HG03378 (cell line): Measurements from ENCODE around the gene RNLS.
A peak's percentile ranks its signal among the peaks of the same experiment; 100 is the strongest.

Source experiments
- ATAC-seq: cut with Tn5 transposase; IDR thresholded peaks from one replicate; pipeline ENCODE4 v1.9.1; 2021; ENCODE audit warnings: mild to moderate bottlenecking, moderate library complexity; ENCODE audit not compliant: unreplicated experiment

Gene RNLS

GRCh38 chr10:88582806-88583583 lies at the start of gene RNLS:
Gene RNLS (minus strand): TSS chr10:88583318.
- peak; percentile 72 for ATAC-seq

GRCh38 chr10:88624840-88625239 lies 41.7 kb upstream of the RNLS start:
- no peak for ATAC-seq

GRCh38 chr10:88623835-88624234 lies 40.7 kb upstream of the RNLS start:
- ATAC-seq = no peak

GRCh38 chr10:88620441-88620840 lies 37.3 kb upstream of the RNLS start:
- no peak for ATAC-seq

GRCh38 chr10:88618496-88618895 lies 35.4 kb upstream of the RNLS start:
- no peak for ATAC-seq

GRCh38 chr10:88617772-88618300 lies 34.7 kb upstream of the RNLS start:
- no peak for ATAC-seq

GRCh38 chr10:88616250-88616977 lies 33.3 kb upstream of the RNLS start:
- no peak for ATAC-seq

- ATAC-seq = no peak
Observed at GRCh38 chr10:88608780-88609179, 25.7 kb upstream of the RNLS start.

- no peak for ATAC-seq
Observed at GRCh38 chr10:88608052-88608732, 25.1 kb upstream of the RNLS start.

GRCh38 chr10:88598055-88598454 lies 14.9 kb upstream of the RNLS start:
- peak; percentile 77 for ATAC-seq

- ATAC-seq = no peak
Observed at GRCh38 chr10:88594482-88594881, 11.4 kb upstream of the RNLS start.

- ATAC-seq = no peak
Observed at GRCh38 chr10:88592906-88593305, 9.8 kb upstream of the RNLS start.

GRCh38 chr10:88592381-88592780 lies 9.3 kb upstream of the RNLS start:
- ATAC-seq = no peak

- no peak for ATAC-seq
Observed at GRCh38 chr10:88586462-88586861, 3.3 kb upstream of the RNLS start, which contains the start of gene LIPJ. Gene LIPJ (plus strand): TSS chr10:88586762. CDS start chr10:88590688, 3,926 bp downstream.

- no peak for ATAC-seq
Observed at GRCh38 chr10:88583584-88583957, 453 bp upstream of the RNLS start.

- peak; percentile 18 for ATAC-seq
Observed at GRCh38 chr10:88582411-88582805, 710 bp downstream of the RNLS start.

GRCh38 chr10:88565072-88565471 lies 18.0 kb downstream of the RNLS start:
- ATAC-seq = no peak

GRCh38 chr10:88562152-88562551 lies 21.0 kb downstream of the RNLS start:
- no peak for ATAC-seq

GRCh38 chr10:88557658-88558057 lies 25.5 kb downstream of the RNLS start:
- ATAC-seq = no peak

GRCh38 chr10:88557256-88557655 lies 25.9 kb downstream of the RNLS start:
- ATAC-seq = no peak

- ATAC-seq = no peak
Observed at GRCh38 chr10:88555190-88555908, 27.8 kb downstream of the RNLS start.
